ENCODE results near the gene COL9A1. TPM values are rescaled to one million over a fixed set of nuclear protein-coding genes. Genes with fewer than 3 reads are reported as not detected.

COL9A1 gene
- total and polyA plus RNA-seq, 2 donors (not counting 1 experiment from before 2014, with no cell fraction given): not detected

GRCh38 chr6:70312165-70312745 lies 9.4 kb upstream of the COL9A1 start:
- no peak overlapping the region for H2AFZ ChIP-seq (ENCODE audit: insufficient read depth, low read depth, low read length, poor library complexity, severe bottlenecking)
- H3K36me3 ChIP-seq (replicated peaks in 1 of 2; ENCODE audit: control extremely low read depth in 1 of 2, control insufficient read depth in 1 of 2, extremely low read depth in 1 of 2, insufficient read depth in 2 of 2, low read length in 1 of 2): no peaks in the 10 kb centered on the region
- no peak overlapping the region for H3K4me2 ChIP-seq (replicated peaks; ENCODE audit: low read depth, low read length, poor library complexity, severe bottlenecking)
- H3K27me3 ChIP-seq (replicated peaks in 1 of 4; ENCODE audit: control extremely low read depth in 1 of 4, control insufficient read depth in 3 of 4, insufficient read depth in 4 of 4, low read length in 3 of 4): peaks cover 0 to 3% (median 1%) of the 10 kb centered on the region in 4 experiments
- H4K20me1 ChIP-seq (ENCODE audit: control insufficient read depth, insufficient read depth, low read length, poor library complexity, severe bottlenecking): no peaks in the 10 kb centered on the region
- TF ChIP-seq EZH2 (IDR thresholded peaks at IDR 0.05; ENCODE audit: borderline replicate concordance, insufficient read depth, low read depth, low read length, poor library complexity, severe bottlenecking): no peak
- TF ChIP-seq CTCF (IDR thresholded peaks at IDR 0.05): no peak
- H3K79me2 ChIP-seq (ENCODE audit: control insufficient read depth, insufficient read depth, low read length): no peaks in the 10 kb centered on the region
- H3K4me1 ChIP-seq (ENCODE audit: control insufficient read depth in 2 of 2, insufficient read depth in 2 of 2, low read length in 2 of 2): no peaks in the 10 kb centered on the region
- WGBS (ENCODE audit: insufficient coverage): 0% methylated on average over 2 of the region's 5 CpGs
- ATAC-seq (ENCODE audit: low read depth): no peak
- no peak overlapping the region for H3K4me3 ChIP-seq (ENCODE audit: control extremely low read depth in 1 of 5, extremely low read depth in 1 of 5, insufficient read depth in 1 of 5, low read depth in 2 of 5, low read length in 4 of 5)
- POLR2A ChIA-PET: no interaction called here
- CTCF ChIA-PET: interaction anchor here (0.9 to 5.1 kb wide), 4 partner anchors 13 to 496 kb away, joined by 3 to 43 read pairs (median 3); no protein-coding TSS in a partner anchor
- Mint-ChIP-seq H3K27me3 (peaks cover 32% of the 10 kb centered on the region), H3K4me3 (no peak overlapping the region), H3K27ac (no peak overlapping the region), H3K9me3 (ENCODE audit: insufficient read depth) (no peaks in the 10 kb centered on the region), H3K4me1 (no peaks in the 10 kb centered on the region)
- H3K9me3 ChIP-seq (ENCODE audit: control extremely low read depth in 1 of 3, control insufficient read depth in 2 of 3, insufficient read depth in 1 of 3, low read length in 2 of 3): no peaks in the 10 kb centered on the region
- no peak overlapping the region for H3K27ac ChIP-seq (ENCODE audit: low read length in 2 of 2)
- no peak for DNase-seq
- H3K9ac ChIP-seq (ENCODE audit: low read length): no peak overlapping the region
- intact Hi-C loops (cut with micrococcal nuclease): loop anchor here (5.0 kb wide), 2 partner anchors 570 to 645 kb away; partner anchors contain the start of gene B3GAT2

DNA sequence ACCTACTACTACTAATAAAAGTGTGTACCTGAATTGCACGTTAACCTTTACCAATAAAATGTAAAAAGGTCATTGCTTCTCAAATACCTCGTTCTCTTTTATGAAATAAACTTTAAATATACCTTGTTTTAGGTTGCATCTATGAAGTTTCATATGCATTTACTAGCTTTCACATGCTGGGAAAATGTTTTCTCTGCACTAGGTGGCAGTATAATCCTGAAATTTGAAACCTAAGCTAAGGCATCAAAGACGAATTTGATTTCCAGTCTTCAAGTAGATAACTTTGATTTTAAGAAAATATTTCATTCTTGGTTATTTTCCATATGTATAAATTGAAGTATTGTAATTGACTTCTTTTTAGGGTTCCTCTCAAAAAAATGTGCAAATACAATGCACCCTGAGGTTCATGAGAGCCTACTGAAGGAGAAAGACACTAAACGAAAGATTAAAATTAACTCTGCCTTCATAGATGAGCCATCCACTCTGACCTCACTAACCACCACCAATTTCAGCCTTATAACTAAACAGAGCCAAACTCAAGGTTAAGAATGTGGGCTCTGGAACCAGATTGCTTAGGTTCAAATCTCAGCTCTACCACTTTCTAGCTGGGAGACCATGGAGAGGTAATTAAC lies 7.3 kb upstream of the COL9A1 start:
- Mint-ChIP-seq H3K27me3 (peaks cover 36% of the 10 kb centered on the region), H3K4me3 (no peak overlapping the region), H3K9me3 (ENCODE audit: insufficient read depth) (no peaks in the 10 kb centered on the region), H3K27ac (no peak overlapping the region), H3K4me1 (no peaks in the 10 kb centered on the region)
- ATAC-seq (ENCODE audit: low read depth): no peak
- Histone ChIP-seq H3K36me3 (replicated peaks in 1 of 2; ENCODE audit: control extremely low read depth in 1 of 2, control insufficient read depth in 1 of 2, extremely low read depth in 1 of 2, insufficient read depth in 2 of 2, low read length in 1 of 2) (no peaks in the 10 kb centered on the region), H3K4me1 (ENCODE audit: control insufficient read depth in 2 of 2, insufficient read depth in 2 of 2, low read length in 2 of 2) (no peaks in the 10 kb centered on the region), H3K4me3 (ENCODE audit: control extremely low read depth in 1 of 5, extremely low read depth in 1 of 5, insufficient read depth in 1 of 5, low read depth in 2 of 5, low read length in 4 of 5) (no peak overlapping the region), H4K20me1 (ENCODE audit: control insufficient read depth, insufficient read depth, low read length, poor library complexity, severe bottlenecking) (no peaks in the 10 kb centered on the region), H3K79me2 (ENCODE audit: control insufficient read depth, insufficient read depth, low read length) (no peaks in the 10 kb centered on the region), H3K9me3 (ENCODE audit: control extremely low read depth in 1 of 3, control insufficient read depth in 2 of 3, insufficient read depth in 1 of 3, low read length in 2 of 3) (no peaks in the 10 kb centered on the region), H2AFZ (ENCODE audit: insufficient read depth, low read depth, low read length, poor library complexity, severe bottlenecking) (no peak overlapping the region), H3K27me3 (replicated peaks in 1 of 4; ENCODE audit: control extremely low read depth in 1 of 4, control insufficient read depth in 3 of 4, insufficient read depth in 4 of 4, low read length in 3 of 4) (peaks cover 0 to 3% (median 0%) of the 10 kb centered on the region in 4 experiments), H3K27ac (ENCODE audit: low read length in 2 of 2) (no peak overlapping the region), H3K4me2 (replicated peaks; ENCODE audit: low read depth, low read length, poor library complexity, severe bottlenecking) (no peak overlapping the region), H3K9ac (ENCODE audit: low read length) (no peak overlapping the region)
- TF ChIP-seq EZH2 (IDR thresholded peaks at IDR 0.05; ENCODE audit: borderline replicate concordance, insufficient read depth, low read depth, low read length, poor library complexity, severe bottlenecking) (no peak), CTCF (IDR thresholded peaks at IDR 0.05) (peak; percentile 77)
- CTCF ChIA-PET: interaction anchor here (0.5 to 5.1 kb wide), 27 partner anchors 10 to 1117 kb away, joined by 3 to 43 read pairs (median 4); partner anchors contain the start of gene B3GAT2
- intact Hi-C loops (cut with micrococcal nuclease): loop anchor here (1.0 to 5.0 kb wide), 5 partner anchors 59 to 703 kb away; partner anchors contain the start of gene B3GAT2
- DNase-seq: peak; percentile 38
- no CpG with 5 or more reads among the region's 4 CpGs for WGBS (ENCODE audit: insufficient coverage)
- POLR2A ChIA-PET: no interaction called here

All from B cell (primary cell).